NCI-H2107 treated with DMSO at 0.1 percent for 48 hours (cell line): ENCODE data around the gene OR2F2.

Experiments
- DNase-seq: peaks from one replicate; lab custom pipeline; 2025; ENCODE audit not compliant: unreplicated experiment; lab: John Stamatoyannopoulos, UW

The OR2F2 gene

DNA sequence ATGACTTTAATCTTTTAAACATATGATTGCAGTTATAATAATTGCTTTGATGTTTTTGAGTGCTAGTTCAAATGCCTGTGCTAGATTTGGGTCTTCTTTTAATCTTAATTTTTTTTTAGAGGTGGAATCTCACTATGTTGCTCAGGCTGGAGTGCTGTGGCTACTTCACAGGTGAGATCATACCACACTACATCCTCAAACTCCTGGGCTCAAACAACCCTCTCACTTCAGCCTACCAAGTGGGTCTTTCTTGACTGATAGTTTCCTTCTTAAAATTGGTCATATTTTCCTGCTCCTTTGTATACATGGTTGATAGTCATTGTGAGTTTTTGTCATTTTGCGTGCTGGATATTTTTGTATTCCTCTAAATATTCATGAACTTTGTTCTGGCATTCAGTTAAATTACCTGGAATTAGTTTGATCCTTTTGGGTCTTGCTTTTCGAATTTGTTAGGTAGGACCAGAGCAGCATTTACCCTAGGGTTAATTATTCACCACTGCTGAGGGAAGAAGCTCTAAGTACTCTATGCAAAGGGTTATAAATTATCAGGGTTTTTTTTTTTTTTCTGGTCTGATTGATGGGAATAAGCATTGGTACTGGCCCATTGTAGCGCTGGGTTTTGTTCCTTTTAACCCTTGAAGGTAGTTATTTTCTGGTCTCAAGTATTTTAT, 21.0 kb upstream of the OR2F2 start:
- no peak for DNase-seq

DNA sequence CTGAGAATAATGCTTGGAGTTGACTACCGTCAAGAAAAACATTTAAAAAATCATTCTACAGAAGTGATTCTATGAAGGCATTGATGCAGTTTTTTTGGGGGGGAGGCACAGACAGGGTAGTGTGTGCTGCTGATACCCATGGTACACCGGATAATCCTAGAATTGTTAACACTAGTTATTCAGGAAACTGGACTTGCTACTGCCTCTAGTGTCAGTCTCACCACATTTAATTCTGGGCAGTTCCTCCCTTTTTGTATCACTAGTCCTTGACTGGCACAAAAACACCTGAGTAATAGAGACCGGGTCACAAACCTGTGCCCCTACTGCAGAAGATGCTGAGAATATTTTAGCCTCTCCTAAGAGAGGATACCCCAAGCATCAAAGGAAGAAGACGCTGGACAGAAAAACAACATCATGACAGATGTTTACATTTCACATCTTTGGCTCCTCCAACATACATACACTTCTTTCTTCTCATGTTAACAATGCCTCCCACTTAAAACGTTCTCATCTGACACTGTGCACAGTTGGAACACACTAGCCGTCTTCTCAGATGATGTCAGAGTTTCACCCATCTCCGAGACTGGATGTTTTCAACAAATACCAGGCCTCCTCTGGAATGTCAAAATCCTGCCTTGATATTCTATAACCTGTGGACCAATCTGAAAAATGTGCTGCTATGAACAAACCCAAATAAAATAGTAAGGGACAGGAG, 19.9 kb upstream of the OR2F2 start:
- DNase-seq: no peak

DNA sequence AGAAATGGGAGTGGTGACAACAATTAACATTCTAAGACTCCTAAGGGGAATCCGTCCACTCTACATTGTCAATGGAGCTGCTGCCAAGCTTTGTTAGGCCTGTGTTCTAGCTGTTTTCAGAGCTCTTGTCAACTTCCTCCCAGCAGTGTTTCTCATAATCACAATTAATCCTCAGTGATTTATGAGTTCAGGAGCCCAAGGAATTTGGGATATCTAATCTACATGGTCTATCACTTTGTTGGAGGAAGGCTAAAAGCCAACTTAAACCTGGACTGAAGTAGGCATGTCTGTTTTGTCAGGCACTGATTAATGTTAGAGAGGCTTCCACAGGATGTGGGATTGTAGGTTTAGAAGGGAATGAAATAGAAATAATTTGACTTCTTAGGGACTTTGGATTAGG, 10.2 kb upstream of the OR2F2 start:
- no peak for DNase-seq

DNA sequence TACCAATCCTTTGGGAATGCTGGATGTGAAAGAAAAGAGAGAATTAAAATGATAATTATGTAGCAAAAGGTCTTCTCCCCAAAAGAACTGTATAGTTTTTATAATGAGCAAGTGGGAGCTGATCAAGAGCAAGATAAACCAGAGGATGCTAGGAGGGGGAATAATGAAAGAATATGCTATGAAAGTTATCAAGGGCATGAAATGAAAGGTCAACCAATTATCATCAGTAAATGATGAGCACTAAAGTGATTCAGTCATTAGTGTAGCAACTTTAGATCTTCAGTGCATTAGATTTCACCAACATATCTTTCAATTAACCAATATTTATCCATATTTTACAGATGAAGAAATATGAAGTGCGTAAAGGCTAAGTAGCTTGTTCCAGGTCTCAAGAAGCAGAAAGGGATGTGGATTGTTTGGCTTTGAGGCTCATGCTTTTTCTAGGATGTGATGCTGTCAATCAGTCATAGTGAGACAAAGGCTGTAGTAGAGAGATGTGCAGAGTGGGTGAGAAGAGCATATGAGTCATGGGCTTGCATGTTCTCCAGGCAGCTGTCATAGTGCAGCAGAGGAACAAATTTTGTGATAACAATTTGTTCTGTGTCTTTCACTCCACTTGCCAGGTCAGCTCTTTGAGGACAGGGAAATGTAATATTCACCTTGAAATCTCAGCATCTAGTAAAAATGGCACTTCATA, 5.7 kb upstream of the OR2F2 start:
- DNase-seq: no peak

DNA sequence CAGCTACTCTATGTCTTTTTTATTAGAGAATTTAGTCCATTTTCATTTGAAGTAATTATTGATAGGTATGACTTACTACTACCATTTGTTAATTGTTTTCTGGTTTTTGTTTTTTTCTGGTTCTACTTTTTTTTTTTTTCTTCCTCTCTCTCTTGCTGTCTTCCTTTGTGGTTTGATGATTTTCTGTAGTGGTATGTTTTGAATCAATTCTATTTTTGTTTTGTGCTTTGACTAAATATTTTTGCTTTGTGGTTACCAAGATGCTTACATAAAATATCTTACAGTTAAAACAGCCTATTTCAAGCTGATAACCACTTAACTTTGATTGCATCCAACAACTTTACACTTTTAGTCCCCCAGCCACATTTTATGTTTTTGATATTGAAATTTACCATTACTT, 3.3 kb upstream of the OR2F2 start:
- DNase-seq: no peak

DNA sequence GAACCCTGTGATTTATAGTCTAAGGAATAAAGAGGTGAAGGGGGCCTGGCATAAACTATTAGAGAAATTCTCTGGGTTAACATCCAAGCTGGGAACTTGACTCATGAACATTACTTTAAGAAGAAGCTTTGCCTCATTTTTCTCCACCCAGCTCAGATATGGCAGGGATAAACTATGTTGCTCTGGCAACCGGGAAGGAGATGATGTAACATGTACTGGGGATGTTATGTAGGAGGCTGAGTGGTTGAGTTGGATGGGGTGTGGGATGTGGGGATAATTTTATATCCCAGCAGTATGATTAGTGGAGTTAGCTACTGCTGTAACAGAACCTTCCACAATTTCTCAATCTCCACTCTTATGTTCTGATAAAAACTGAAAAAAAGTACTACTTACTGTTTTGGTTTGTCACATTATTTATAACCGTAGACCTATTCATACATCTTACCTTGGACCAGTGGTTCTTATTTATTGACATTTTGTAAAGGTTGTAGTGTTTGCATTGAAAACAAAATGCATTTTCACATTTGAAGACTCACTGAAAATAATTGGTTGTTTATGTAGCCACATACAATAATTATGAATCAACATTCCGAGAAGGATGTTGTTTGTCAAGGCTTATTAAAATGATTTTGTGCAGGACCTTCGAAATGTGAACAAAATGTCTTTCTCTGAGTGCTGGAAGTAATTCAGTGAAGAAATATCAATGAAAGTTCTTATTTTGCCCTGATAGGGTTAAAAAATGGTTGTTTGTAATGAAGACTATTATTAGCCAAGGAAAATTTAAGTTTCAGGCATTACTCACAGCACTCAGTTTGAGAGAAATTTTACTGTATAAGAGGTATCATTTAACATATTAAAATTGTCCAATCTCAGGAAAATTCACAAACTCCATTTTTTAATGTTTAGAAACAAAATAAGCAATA, 1.3 kb downstream of the OR2F2 start:
- DNase-seq: no peak

DNA sequence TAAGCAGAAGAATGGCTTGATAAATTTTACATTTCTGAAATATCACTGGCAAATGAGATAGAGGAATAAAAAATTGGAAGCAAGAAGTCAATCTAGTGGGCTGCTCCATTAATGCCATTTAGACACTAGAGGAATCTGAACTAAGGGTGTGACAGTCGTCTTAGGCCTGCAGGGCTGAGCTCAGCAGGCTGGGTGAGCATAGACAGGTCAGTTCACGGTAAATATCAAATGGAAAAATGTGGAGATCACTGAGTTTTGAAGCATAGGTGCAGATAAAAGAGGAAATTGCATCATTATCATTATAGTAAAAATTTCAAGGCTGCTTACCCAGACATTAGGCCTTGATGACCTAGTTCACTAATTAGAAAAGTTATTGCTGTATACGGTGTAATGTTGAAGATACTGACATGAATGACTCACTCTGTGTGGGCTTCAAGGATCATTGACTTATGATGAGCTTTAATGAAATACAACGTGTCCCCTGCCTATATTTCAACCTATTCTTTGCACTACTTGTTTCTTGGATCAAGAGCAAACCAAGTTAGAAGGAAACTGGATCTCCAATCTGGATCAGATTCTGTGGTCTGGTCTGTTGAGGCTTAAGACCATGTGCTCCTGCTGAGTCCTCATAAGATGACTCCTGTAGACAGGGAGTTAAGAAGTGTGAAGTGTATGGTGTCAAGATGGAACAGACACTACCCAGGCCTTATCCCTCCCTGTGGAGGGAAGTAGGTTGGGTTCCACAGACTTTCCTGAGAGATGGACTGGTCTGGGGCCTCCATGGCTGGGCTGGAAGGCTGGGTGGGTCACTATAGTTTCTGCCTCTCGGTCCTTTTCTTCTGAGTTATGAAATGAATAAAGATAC, 3.6 kb downstream of the OR2F2 start:
- DNase-seq: no peak

DNA sequence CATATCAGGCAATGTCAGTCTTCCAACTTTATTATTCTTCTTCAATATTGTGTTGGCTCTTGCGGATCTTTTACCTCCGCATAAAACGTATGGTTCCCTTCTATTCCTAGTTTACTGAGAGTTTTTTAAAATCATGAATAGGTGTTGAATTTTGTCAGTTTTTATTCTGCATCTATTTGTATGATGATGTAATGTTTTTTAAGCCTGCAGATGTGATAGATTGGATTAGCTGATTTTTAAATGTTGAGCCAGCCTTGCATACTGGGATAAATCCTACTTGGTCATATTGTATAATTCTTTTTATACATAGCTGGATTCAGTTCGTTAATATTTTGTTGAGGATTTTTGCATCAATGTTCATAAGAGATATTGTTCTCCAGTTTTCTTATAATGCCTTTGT, 10.4 kb downstream of the OR2F2 start:
- DNase-seq: no peak

DNA sequence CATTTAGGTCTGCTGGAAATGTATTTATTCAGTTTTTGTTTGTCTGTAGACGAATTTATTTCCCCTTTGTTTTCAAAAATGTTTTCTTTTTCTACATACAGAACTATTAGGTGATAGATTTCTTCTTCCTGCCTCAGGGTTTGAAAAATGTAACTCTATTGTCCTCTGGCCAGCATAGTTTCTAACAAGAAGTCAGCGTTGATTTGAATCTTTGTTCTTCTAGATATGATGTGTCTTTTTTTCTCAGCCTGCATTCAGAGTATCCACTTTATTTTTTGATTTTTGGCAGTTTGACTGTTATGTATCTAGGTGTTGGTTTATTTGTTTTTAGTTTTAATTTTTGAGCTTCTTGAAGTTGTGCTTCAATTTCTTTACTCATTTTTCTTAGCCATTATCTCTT, 12.1 kb downstream of the OR2F2 start:
- no peak for DNase-seq

DNA sequence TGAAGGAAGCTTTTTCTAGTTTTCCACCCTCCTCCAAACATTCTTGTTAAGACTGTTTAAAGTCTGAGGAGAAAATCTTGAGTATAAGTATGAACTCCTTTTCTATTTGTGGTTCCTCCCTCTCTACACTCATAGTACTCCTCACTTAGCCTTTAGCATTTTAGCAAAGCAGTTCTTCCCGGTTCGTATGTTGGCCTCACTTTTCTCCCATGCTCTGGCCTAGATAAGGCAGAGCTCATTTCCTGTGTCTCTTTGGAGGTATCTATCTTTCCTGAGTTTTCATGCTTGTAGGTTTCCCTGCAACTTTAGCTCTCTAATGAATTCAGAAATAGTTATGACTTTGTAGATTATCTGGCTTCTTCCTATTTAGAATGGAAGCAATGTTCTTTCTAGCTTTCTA, 13.7 kb downstream of the OR2F2 start:
- DNase-seq: no peak

DNA sequence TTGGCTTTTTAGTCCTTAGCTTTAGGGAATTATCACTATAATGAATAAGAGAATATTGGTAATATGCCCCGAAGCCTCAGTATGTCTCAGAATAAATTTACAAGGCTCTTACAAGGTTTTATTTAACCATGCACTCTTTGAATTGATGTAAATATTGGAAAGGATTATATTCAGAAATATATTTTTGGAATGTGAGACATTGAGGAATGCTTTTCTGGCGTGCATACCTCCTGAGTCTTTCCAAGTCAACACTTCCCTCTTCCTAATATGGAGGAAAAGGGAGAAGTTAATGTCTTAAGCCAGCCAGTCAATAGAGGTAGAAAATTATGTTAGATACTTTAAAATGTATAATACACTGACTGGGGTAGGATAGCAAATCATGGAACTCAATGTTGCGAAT, 18.4 kb downstream of the OR2F2 start:
- DNase-seq: no peak

DNA sequence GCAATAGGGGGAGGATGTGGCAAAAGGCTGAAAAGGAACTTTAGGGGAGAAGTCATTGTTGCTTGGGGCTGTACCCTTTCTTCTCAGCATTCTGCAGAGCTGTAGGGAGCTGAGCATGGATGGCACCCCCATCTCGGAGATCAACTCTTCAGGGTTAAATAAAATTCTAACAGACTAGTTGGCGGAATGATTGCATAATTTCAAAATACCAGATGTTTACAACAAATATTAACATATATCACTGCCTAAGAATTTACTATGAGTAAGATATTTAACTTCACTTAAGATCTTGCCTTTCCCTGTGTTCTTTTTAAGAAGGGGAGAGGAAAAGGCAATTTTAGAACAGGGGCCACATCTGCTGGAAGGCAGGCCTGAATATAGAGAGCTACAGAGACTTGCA, 19.1 kb downstream of the OR2F2 start:
- DNase-seq: no peak

DNA sequence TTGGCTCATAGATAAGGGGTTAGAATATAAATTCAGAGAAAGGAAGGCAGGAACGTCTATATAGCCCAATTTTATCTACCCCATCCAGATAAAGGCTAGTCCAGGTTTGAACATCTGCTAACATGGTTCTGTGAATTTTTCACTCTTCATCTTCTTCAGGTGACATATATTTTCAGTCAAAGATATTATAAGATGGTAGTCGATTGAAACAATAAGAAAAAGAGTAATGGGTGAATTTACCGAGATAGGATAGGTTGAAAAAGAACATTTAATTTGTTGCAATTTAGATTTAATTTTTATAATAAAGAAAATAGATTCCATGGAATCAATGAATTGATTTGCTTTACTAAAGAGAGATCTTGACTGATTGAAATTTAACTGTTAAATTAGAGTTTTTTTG, 19.5 kb downstream of the OR2F2 start, which contains the start of gene OR2F1:
OR2F1 (plus strand) TSS at position 301 of the 400 bp plus-strand sequence. CDS start 5,127 bp downstream, outside the sequence.
- no peak for DNase-seq

DNA sequence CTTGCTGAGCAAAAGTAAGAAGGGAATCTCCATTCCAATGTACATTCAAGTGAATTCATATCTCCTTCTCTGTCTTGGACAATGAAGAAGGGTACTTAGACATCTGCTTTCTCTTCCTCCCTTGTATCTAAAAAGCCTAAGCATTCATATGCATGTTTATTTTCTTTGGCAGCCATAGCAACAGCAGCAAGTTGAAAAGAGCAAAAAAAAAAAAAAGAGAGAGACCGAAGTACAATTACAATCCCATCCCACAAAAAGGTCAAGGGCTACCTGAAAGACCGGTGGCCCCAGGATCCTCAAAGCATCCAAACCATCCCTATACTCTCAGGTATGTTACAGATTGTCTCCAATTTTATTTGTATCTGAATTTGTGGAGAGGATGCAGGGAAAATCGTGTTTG, 23.7 kb downstream of the OR2F2 start:
- no peak for DNase-seq

DNA sequence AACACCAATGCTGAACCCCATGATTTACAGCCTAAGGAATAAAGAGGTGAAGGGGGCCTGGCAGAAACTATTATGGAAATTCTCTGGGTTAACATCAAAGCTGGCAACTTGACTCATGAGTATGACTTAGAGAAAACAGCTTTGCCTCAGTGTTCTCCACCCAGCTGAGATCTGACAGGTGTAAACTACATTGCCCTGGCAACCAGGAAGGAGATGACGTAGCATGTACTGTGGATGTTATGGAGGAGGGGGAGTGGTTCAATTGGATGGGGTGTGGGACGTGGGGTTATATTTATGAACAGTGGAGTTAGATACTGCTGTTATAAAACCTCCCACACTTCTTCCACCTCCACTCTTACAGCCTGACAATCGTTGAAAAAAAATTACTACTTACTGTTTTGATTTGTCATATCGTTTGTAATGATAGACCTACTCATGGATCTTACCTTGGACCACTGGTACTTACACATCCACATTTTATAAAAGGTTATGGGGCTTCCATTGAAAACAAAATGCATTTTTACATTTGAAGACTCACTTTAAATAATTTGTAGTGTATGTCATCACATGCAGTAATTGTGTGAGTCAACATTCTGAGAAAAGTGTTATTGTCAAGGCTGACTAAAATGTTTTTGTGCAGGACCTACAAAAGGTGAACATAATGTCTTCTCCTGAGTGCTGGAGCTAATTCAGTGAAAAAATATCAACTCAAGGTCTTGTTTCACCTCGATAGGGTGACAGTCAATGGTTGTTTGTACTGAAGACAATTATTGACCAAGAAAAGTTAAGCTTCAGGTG, 26.0 kb downstream of the OR2F2 start:
- DNase-seq: no peak

DNA sequence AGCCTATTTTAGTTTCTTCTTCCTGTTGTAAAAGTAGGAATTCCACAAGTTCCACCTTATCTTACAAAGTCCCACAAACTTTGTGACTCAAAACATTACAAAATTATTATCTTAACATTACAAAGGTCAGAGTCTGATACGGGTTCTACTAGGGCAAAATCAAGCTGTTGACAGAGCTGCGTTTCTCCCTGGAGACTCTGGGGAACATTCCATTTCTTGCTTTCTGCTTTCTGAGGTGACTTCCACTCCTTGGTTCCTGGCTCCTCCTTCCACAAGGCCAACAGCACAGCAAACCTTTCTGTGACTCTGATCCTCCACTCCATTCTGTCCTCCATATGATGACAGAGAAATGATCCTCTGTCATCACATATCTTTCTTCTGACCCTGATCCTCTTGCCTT, 30.2 kb downstream of the OR2F2 start:
- DNase-seq: no peak

DNA sequence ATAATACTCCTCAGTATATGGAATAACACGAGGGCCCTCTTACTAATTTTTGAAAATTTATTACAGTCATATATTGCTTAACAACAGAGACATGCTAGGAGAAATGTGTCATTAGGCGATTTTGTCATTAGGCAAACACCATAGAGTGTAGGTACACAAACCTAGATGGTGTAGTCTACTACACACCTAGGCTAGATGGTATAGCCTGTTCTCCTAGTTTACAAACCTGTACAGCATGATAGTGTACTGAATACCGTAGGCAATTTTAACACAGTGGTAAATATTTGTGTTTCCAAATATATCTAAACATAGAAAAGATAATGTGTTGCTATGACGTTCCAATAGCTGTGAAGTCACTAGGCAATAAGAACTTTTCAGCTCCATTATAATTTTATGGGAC, 32.4 kb downstream of the OR2F2 start:
- no peak for DNase-seq

DNA sequence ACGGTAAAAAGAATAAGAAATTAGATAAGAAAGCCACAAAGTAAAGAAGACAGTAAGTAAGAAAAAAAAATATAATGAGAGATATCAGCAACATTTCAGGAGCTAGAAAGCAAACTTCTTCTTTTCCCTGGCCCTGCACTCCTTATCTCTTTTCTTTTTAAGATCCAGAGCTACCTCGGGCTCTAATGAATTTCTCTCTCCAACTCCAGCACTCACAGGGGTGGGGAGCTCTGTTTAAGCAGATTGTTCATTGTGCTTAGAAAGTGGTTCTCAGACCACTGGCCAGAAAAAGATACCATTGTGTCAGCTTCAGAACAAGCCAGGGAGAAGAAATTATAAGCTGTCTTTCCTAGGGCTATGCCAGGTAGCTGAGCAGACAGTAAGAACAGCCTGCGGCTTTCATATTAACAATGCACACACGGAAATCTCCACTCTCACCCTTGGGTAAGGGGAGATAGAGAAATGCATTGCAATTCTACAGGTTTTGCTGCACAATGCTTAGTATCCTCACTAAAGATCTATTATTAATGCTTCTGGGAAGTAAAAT, 38.9 kb downstream of the OR2F2 start:
- no peak for DNase-seq

DNA sequence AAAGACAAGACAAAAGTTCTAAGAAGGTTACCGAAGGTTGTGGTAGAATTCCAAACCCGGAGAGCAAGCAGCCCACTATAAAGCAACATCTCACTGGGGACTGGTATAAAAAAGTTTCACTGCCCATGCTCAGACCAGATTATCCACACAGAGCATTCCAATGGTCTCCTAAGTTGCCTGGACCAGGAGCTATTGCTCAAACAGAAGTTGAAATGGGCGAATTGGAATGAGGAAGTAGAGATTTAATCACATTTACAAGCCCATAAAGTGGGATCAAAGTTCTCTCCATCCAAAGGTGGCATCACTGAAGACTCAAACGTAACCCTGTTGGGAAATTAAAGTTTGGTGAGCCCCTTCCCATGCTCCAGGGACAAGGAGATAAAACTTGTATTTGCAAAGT, 39.4 kb downstream of the OR2F2 start:
- no peak for DNase-seq
